ENCODE measurements around the gene CLC. TPM values are rescaled to one million over a fixed set of nuclear protein-coding genes. Genes with fewer than 3 reads are reported as not detected.

Gene CLC
- total RNA-seq, 4 donors from 2014 or later: not detected

DNA sequence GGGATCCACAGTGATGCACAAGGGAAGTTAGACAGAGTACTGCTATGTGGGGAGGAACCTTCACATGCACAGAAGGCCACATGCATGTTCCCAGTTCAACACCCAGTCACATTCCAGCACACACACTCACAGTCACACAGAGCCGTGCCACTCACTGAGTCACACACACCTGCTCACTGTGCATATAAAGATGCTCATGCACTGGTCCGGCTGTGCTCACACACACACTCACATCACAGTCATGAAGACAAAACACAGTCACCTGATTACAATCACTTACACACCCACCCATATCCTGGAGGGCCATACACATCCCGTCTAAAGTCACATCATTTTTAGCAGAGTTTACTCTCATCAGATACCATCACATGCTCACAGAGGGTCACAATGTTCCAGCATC lies 478 bp downstream of the CLC start:
- Histone ChIP-seq H3K27ac (no peak overlapping the region), H3K4me3 (no peak overlapping the region), H3K4me1 (no peaks in the 10 kb centered on the region), H3K9me3 (no peaks in the 10 kb centered on the region), H3K27me3 (no peaks in the 10 kb centered on the region), H3K36me3 (no peaks in the 10 kb centered on the region)
- TF ChIP-seq EP300 (IDR thresholded peaks at IDR 0.05) (no peak), POLR2A (IDR thresholded peaks at IDR 0.05) (no peak)
- TF ChIP-seq, protein P1, sequence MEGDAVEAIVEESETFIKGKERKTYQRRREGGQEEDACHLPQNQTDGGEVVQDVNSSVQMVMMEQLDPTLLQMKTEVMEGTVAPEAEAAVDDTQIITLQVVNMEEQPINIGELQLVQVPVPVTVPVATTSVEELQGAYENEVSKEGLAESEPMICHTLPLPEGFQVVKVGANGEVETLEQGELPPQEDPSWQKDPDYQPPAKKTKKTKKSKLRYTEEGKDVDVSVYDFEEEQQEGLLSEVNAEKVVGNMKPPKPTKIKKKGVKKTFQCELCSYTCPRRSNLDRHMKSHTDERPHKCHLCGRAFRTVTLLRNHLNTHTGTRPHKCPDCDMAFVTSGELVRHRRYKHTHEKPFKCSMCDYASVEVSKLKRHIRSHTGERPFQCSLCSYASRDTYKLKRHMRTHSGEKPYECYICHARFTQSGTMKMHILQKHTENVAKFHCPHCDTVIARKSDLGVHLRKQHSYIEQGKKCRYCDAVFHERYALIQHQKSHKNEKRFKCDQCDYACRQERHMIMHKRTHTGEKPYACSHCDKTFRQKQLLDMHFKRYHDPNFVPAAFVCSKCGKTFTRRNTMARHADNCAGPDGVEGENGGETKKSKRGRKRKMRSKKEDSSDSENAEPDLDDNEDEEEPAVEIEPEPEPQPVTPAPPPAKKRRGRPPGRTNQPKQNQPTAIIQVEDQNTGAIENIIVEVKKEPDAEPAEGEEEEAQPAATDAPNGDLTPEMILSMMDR (IDR thresholded peaks at IDR 0.05): no peak
- no peak for DNase-seq (ENCODE audit: low spot score in 2 of 2)
- WGBS, 2 donors: 79 to 83% methylated on average over 2 to 3 of the region's 3 CpGs

DNA sequence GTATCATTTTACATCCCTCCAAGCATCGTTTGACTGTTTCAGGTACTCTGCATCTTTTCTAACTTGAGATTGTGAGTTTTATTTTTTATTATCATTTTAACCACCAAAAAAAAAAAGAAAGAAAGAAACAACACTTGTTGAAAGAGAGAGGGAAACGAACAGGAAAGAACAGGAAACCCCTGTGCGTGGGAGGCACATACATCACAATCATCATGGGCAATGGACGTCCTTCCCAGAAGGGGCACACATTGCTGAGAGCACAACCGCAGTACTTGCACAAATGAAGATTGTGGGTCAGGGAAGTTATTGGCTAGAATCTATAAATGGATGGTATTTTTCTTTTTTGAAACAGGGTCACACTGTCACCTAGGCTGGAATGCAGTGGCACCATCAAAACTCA lies 1.7 kb downstream of the CLC start:
- WGBS, 2 donors: 59 to 62% methylated on average over 5 of the region's 5 CpGs
- H3K9me3 ChIP-seq: no peaks in the 10 kb centered on the region
- TF ChIP-seq, protein P1 (IDR thresholded peaks at IDR 0.05): no peak
- H3K4me1 ChIP-seq: no peaks in the 10 kb centered on the region
- no peaks in the 10 kb centered on the region for H3K36me3 ChIP-seq
- DNase-seq (ENCODE audit: low spot score in 2 of 2): no peak
- no peak overlapping the region for H3K4me3 ChIP-seq
- no peaks in the 10 kb centered on the region for H3K27me3 ChIP-seq
- no peak overlapping the region for H3K27ac ChIP-seq

DNA sequence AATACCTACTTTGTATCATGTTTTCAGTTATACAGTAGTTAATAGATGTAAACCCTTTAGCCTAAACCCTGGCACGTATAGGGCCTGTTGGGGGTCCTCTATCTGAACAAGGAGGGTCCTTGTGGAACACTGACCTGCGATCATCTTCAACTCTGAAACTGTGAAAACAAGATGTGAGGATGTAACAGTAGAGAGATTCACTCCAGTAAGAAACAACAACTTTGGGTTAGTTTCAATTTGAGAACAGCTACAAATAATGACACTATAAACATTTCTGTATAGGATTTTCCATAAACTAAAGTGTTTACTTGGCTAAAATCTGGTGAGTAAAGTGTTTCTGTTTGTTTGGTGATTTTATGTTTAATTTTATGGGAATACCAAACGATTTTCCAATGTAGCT lies 2.1 kb downstream of the CLC start:
- no peaks in the 10 kb centered on the region for H3K27me3 ChIP-seq
- H3K27ac ChIP-seq: no peak overlapping the region
- no peaks in the 10 kb centered on the region for H3K36me3 ChIP-seq
- DNase-seq (ENCODE audit: low spot score in 2 of 2): no peak
- H3K9me3 ChIP-seq: no peaks in the 10 kb centered on the region
- H3K4me3 ChIP-seq: no peak overlapping the region
- WGBS, 2 donors: 58 to 67% methylated on average over 3 of the region's 3 CpGs
- TF ChIP-seq EP300 (IDR thresholded peaks at IDR 0.05) (no peak), POLR2A (IDR thresholded peaks at IDR 0.05) (no peak)
- TF ChIP-seq, protein P1 (IDR thresholded peaks at IDR 0.05): no peak
- H3K4me1 ChIP-seq: no peaks in the 10 kb centered on the region

DNA sequence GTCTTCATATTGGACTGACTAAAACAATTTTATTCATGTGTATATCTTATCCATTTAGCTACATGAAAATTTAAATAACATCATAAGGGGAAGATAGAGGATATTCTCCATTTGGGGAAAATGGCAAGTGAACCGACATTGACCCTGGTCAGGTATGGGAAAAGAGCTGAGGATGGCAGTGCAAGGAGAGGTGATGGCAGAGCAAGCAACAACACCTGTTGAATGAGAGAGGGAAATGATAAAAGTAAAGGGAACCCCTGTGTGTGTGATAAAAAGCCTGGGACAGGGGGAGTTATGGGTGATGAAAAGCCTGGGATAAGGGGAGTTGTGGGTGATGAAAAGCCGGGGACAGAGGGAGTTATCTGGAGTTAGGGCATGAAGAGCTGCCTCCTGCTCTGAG lies 4.0 kb downstream of the CLC start:
- no peak overlapping the region for H3K4me3 ChIP-seq
- WGBS, 2 donors: 84 to 90% methylated on average over 2 of the region's 2 CpGs
- no peaks in the 10 kb centered on the region for H3K36me3 ChIP-seq
- TF ChIP-seq, protein P1 (IDR thresholded peaks at IDR 0.05): no peak
- TF ChIP-seq EP300 (IDR thresholded peaks at IDR 0.05): no peak
- TF ChIP-seq POLR2A (IDR thresholded peaks at IDR 0.05): no peak
- no peak overlapping the region for H3K27ac ChIP-seq
- no peak for DNase-seq (ENCODE audit: low spot score in 2 of 2)
- H3K9me3 ChIP-seq: no peaks in the 10 kb centered on the region
- H3K27me3 ChIP-seq: no peaks in the 10 kb centered on the region
- no peaks in the 10 kb centered on the region for H3K4me1 ChIP-seq

DNA sequence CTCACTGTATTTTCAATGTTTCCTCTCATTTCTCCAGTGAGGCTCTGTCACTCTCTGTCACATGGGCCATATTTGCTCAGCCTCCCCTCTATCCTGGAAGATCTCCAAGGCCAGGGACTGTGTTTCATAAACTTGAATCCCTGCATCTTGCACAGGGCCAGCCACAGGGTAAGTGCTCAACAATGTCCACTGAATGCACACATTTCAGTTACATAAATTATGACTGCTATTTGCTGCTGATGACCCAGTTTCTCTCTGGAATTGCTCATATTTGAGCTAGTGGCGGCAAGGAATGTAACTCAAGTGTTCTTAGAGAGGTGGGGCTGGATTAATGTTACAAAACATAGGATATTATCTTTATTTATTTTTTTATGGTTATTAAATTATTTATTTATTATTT lies 6.1 kb downstream of the CLC start:
- TF ChIP-seq EP300 (IDR thresholded peaks at IDR 0.05) (no peak), POLR2A (IDR thresholded peaks at IDR 0.05) (no peak)
- TF ChIP-seq, protein P1 (IDR thresholded peaks at IDR 0.05): no peak
- H3K4me1 ChIP-seq: no peaks in the 10 kb centered on the region
- no peaks in the 10 kb centered on the region for H3K27me3 ChIP-seq
- no peaks in the 10 kb centered on the region for H3K9me3 ChIP-seq
- DNase-seq (ENCODE audit: low spot score in 2 of 2): no peak
- H3K4me3 ChIP-seq: no peak overlapping the region
- 85 to 94% methylated on average over 1 of the region's 1 CpG for WGBS, 2 donors
- H3K27ac ChIP-seq: no peak overlapping the region
- no peaks in the 10 kb centered on the region for H3K36me3 ChIP-seq
